Stimulated activated naive CD8-positive, alpha-beta T cell treated with anti-CD3 and anti-CD28 coated beads, Interleukin-15, amount 100 ng/mL, for 72 hours (primary cell): ENCODE results near the gene SOX13.
A peak's percentile ranks its signal among the peaks of the same experiment; 100 is the strongest.

Experiments used
- ATAC-seq: fragments of 150-1000 bp; cut with Tn5 transposase; 2 replicates; pipeline ENCODE4 v1.10.0; 2021; ENCODE audit warnings: mild to moderate bottlenecking, moderate library complexity
- DNase-seq, 2 donors: peaks; one replicate each; pipeline ENCODE4 v3.0.0; 2021 to 2022
- H3K27ac Mint-ChIP-seq, 2 donors: one replicate each; pipeline ENCODE4 v1.8.0; 2022; ENCODE audit warnings: mild to moderate bottlenecking in 2 of 2, mixed read lengths in 2 of 2, moderate library complexity in 2 of 2
- H3K27me3 Mint-ChIP-seq: one replicate; pipeline ENCODE4 v1.8.0; 2022; ENCODE audit warnings: mixed read lengths
- H3K4me1 Mint-ChIP-seq: one replicate; pipeline ENCODE4 v1.8.0; 2022; ENCODE audit warnings: mild to moderate bottlenecking, mixed read lengths
- H3K4me3 Mint-ChIP-seq, 2 donors: one replicate each; pipeline ENCODE4 v1.8.0; 2022; ENCODE audit warnings: mild to moderate bottlenecking in 2 of 2, mixed read lengths in 2 of 2, moderate library complexity in 1 of 2
- H3K9me3 Mint-ChIP-seq, 2 donors: one replicate each; pipeline ENCODE4 v1.8.0; 2022; ENCODE audit warnings: mixed read lengths in 2 of 2

The SOX13 gene

DNA sequence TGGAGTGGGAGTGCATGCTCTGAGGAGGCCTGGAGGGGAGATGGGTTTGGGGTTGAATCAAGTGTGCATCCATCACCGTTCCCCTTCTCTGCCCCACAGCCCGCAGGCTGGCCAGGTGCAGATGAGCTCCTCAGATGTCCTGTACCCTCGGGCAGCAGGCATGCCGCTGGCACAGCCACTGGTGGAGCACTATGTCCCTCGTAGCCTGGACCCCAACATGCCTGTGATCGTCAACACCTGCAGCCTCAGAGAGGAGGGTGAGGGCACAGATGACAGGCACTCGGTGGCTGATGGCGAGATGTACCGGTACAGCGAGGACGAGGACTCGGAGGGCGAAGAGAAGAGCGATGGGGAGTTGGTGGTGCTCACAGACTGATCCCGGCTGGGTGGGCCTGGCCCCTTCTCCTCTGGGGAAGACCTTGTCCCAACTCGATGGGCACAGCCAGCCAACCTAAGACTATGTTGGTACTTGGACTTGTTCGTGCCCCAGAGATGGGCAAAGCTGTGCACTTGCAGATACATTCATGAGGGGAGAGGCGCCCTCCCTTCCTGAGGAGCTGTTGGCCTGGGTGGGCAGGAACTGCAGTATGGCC lies 52.9 kb downstream of the SOX13 start:
- Mint-ChIP-seq H3K27ac (no peak overlapping the region), H3K9me3 (no peaks in the 10 kb centered on the region), H3K27me3 (no peaks in the 10 kb centered on the region), H3K4me3 (no peak overlapping the region), H3K4me1 (peaks cover 20% of the 10 kb centered on the region)
- no peak for ATAC-seq
- DNase-seq: no peak

DNA sequence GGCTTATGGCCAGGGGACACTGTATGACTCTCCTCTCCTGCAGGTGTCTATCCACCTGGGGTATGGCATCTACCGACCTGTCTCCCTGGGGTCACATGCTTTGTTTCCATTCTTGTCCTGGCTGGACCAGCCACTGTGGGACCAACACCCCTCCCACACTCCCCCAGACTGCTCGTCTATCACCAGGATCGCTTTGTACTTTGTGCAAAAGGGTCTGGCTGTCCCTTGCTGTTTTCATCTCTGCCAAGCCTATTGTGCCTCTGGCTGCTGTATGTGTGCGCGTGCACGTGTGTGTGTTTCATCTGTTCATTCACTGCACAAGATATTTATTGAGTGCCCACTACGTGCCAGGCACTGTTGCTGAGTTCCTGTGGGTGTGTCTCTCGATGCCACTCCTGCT lies 53.5 kb downstream of the SOX13 start:
- no peak for ATAC-seq
- Mint-ChIP-seq H3K27me3 (no peaks in the 10 kb centered on the region), H3K27ac (no peak overlapping the region), H3K9me3 (no peaks in the 10 kb centered on the region), H3K4me3 (no peak overlapping the region), H3K4me1 (peaks cover 20% of the 10 kb centered on the region)
- no peak for DNase-seq

DNA sequence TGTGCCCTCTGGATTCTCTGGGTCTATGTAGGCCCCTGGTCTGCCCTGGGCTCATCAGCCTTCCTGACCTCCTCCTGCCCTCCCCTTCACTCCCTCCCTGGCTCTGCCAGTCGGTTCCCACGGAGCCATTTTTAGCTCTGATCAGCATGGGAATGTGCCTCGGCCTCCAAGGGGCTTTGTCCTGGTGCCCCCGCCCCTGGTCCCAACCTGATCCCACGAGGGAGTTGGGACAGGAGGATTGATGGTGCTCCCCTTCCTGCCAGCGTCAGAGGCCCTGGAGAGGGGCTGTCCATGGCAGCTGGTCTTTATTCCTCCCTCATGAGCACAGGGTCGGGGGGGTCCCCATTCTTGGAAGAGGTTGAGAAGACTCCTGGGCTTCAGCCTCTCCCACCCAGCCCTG lies 54.0 kb downstream of the SOX13 start:
- no peaks in the 10 kb centered on the region for H3K27me3 Mint-ChIP-seq
- H3K4me1 Mint-ChIP-seq: peaks cover 20% of the 10 kb centered on the region
- no peaks in the 10 kb centered on the region for H3K9me3 Mint-ChIP-seq
- DNase-seq: no peak
- H3K27ac Mint-ChIP-seq: no peak overlapping the region
- no peak for ATAC-seq
- no peak overlapping the region for H3K4me3 Mint-ChIP-seq

DNA sequence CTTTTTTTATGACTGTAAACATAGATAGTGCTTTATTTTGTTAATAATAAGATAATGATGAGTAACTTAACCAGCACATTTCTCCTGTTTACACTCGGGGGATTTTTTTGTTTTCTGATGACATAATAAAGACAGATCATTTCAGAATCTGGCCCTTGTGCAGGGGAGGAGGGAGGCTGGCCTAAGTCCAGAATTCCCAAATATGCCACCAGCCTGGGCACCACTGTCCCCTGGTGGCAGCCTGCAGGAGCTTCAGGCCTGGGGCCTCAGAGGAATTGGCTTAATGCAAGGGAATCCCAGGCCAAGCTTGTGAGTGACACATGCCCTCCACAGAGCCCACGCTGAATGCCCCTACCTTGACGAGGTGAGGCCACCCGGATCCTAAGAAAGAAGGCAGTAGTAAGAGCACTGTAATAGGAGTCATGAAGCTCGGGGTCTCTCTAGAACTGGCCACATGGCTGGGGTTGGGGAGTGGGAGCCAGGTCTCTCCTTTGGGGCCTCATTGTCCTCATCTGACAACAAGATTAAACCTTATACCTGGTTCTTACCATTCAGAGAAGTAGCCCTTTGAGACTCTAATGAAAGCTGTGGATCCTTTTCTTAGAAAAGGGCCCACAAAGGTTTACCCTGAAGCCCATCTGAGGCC lies 54.8 kb downstream of the SOX13 start:
- Mint-ChIP-seq H3K27ac (peak overlapping the region in 1 of 2 donors; percentile 57), H3K4me1 (peaks cover 20% of the 10 kb centered on the region), H3K9me3 (no peaks in the 10 kb centered on the region), H3K4me3 (no peak overlapping the region), H3K27me3 (no peaks in the 10 kb centered on the region)
- peak in 1 of 2 donors; percentile 36 for DNase-seq
- peak; percentile 40 for ATAC-seq

DNA sequence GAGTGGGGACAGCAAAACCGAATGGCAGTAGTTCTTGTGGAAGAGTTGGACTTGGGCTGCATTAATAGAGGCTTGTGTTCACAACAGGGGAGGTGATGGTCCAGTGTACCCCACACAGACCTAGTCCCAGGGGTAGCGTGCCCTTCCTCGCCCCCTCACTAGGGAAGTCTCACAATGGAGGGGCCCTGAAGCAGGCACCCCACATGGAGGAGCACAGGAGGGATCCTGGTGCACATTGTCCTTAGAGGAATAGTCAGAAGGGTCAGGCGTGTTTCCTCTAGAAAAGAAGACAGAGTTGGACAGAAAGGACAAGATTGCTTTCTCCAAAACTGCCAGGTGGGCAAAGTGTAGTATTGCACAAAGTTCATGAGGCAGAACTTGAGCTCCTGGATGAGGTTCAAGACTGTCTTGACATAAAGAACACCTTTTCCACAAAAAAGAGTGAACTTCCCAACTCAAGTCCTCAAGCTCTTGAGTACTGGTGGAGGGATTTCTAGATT lies 55.6 kb downstream of the SOX13 start:
- DNase-seq (no peak), ATAC-seq (peak; percentile 24)
- Mint-ChIP-seq H3K4me3 (peak overlapping the region in 1 of 2 donors; percentile 35), H3K27ac (no peak overlapping the region), H3K27me3 (no peaks in the 10 kb centered on the region), H3K9me3 (no peaks in the 10 kb centered on the region), H3K4me1 (peaks cover 20% of the 10 kb centered on the region)

DNA sequence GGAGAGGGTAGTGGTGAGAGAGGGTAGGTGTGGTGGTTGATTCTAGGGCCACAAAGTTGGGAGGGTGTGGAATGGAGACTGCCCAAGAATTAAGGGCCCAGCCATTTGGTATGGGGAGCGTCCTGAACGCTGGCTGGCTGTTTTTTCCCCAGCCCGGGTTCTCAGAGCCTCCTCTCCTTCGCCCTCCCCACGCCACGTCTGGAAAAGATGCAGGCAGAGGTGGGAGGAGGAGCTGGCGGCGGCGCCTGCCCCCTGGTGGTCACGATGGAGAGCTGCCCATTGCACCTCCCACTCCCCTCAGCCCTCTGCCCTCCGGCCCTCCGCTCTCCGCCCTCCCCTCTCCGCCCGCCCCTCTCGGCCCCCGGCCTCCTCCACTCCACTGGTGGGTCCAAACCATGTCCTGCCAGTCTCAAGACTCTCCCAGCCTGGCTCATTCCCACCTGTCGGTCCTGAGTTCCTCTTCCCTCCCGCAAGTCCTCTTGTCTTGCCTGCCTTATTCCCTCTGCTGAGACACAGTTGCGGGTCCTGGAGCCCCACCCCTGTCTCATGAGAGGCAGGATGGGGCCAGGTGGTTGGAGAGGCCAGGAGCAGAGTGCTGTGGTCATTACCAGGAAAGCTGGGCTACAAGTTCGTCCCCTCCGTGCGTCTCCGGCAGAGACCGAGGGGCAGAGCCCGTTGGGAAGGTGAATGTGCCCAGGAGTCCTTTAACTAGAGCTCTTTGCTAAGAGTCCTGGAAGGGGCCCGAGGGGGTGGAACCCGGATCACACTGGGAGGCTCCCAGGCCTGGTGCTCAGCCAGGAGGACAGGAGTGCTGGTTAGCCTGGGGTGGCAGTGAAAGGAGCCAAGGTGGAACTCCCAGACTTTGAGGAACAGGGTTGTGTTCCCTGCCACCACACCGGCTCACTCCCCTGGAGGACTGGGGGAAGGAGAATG lies 56.3 kb downstream of the SOX13 start:
- Mint-ChIP-seq H3K4me3 (peak overlapping the region; percentile 17 to 75), H3K27ac (no peak overlapping the region), H3K9me3 (no peaks in the 10 kb centered on the region), H3K27me3 (no peaks in the 10 kb centered on the region), H3K4me1 (peaks cover 20% of the 10 kb centered on the region)
- ATAC-seq (peak; percentile 82), DNase-seq (peak; percentile 60 to 66)

DNA sequence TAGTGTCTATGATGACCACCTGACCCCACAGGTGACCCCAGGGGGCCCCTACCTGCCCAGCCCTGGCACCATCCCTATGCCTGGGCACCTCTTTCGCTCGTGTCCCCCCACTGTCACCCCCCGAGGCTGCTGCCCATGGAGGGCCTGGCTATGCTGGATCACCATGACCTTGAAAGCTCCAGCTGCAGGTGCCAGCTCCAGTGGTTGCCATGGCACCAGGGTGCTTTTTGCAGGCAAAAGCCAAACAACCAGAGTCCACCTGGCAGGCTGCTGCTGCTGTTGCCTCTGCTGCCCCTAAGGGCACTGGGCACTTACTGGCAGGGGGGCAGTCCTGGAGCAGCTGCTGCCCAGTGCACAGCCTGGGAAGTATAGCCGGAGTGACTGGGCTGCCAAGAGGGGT lies 57.3 kb downstream of the SOX13 start:
- no peaks in the 10 kb centered on the region for H3K27me3 Mint-ChIP-seq
- no peak overlapping the region for H3K4me3 Mint-ChIP-seq
- H3K4me1 Mint-ChIP-seq: peaks cover 20% of the 10 kb centered on the region
- no peak for DNase-seq
- no peaks in the 10 kb centered on the region for H3K9me3 Mint-ChIP-seq
- no peak for ATAC-seq
- H3K27ac Mint-ChIP-seq: no peak overlapping the region

DNA sequence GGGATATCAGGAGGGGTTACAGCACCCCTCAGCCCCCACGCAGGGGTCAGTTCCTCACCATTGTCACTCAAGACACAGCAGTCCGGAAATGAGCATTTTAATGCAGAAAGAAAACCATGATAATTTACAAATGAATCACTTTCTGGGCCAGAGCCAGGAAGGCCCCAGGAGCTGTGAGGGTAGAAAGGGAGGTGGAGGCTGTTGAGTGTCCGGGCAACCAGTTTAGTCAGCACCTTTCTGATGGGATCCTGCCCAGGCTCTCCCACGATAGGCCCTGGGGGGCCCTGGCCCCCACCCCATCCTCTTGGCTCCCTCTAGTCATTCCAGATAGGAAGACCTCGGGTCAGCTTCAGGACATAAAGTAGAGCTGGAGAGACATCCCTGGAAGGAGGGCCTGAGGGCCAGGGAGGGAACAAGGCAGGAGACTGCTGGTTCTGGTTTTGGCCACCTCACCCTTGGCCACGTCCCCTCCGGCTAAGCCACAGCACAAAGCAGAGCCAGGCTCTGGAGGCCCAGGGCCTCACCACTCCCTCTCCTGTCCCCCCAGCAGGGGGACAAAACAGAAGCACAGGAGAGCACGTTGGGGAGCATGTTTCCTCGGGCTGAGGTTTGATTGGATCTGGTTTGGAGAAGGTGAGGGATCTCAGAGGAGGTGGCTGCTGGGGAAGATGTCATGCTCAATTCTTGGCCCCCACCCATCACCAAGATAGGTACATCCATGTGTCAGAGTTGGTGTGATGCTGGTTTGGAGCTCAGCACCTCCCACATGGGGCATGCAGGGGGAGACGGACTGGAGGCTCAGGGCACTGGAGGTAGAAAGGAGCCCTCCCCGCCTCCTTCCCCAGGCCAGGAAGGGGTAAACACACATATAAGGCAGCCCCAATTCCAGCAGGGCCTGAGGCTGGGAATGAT lies 58.3 kb downstream of the SOX13 start:
- no peak for ATAC-seq
- H3K4me3 Mint-ChIP-seq: no peak overlapping the region
- H3K27ac Mint-ChIP-seq: peak overlapping the region in 1 of 2 donors; percentile 34
- H3K4me1 Mint-ChIP-seq: peaks cover 20% of the 10 kb centered on the region
- DNase-seq: no peak
- H3K27me3 Mint-ChIP-seq: no peaks in the 10 kb centered on the region
- H3K9me3 Mint-ChIP-seq: no peaks in the 10 kb centered on the region

DNA sequence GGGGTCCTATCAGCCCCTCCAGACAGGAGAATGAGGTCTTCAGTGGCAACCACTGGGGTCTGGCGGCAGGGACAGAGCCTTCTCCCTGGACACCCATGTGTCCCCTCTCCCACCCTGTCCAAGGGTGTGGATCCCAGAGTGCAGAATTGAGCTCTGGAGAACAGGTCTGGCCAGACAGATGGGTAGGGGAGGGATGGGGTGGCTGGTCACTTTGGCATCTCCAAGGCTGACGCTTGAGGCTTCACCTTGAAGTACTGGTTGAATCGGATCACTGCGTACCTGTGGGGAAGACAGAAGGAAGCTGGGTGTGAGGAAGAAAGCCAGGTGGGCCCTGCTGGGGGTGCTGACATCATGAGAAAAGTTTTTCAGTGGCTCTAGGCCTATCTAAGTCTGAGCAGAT lies 59.1 kb downstream of the SOX13 start:
- Mint-ChIP-seq H3K27me3 (no peaks in the 10 kb centered on the region), H3K4me3 (no peak overlapping the region), H3K9me3 (no peaks in the 10 kb centered on the region), H3K27ac (no peak overlapping the region), H3K4me1 (peaks cover 20% of the 10 kb centered on the region)
- ATAC-seq (no peak), DNase-seq (no peak)

DNA sequence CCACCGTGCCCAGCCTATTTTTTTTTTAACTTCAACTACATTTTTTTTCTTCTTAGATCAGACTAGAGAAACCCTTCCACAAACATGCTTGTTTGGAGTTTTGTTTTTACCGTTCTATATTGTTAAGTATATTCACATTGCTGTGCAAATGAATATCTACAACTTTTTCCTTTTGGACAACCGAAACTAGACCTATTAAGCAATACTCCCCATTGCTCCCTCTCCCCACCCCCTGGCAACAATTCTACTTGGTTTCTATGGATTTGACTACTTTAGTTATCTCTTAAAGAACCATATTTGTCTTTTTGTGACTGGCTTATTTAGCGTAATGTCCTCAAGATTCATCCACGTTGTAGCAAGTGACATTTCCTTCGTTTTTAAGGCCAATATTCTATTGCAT lies 59.8 kb downstream of the SOX13 start:
- no peak overlapping the region for H3K27ac Mint-ChIP-seq
- H3K27me3 Mint-ChIP-seq: no peaks in the 10 kb centered on the region
- peaks cover 16% of the 10 kb centered on the region for H3K4me1 Mint-ChIP-seq

DNA sequence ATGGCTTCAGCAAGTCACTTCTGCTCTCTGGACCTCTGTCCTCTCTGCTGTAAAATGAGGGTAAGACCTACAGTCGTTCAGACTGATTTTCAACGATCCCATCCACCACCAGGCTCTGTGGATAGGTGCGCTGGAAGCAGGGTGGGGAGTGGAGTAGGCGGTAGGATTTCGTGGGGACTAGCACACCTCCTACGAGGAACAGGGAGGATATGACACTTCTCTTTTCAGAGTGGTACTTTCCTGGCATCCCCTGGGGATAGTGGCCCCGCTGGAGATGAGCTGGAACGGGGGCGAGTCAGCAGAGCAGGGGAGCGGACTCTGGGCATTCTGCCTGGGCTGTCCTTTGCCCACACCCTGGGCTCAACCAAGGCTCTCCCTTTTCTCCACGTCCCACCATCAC lies 61.2 kb downstream of the SOX13 start:
- H3K4me3 Mint-ChIP-seq: no peak overlapping the region
- H3K27ac Mint-ChIP-seq: no peak overlapping the region
- no peaks in the 10 kb centered on the region for H3K9me3 Mint-ChIP-seq
- peaks cover 5% of the 10 kb centered on the region for H3K4me1 Mint-ChIP-seq
- no peaks in the 10 kb centered on the region for H3K27me3 Mint-ChIP-seq
- DNase-seq (no peak), ATAC-seq (no peak)

More for the DNA sequence above, 59.8 kb downstream of the SOX13 start:
- H3K9me3 Mint-ChIP-seq: no peaks in the 10 kb centered on the region
- no peak for DNase-seq
- no peak for ATAC-seq
- H3K4me3 Mint-ChIP-seq: no peak overlapping the region

DNA sequence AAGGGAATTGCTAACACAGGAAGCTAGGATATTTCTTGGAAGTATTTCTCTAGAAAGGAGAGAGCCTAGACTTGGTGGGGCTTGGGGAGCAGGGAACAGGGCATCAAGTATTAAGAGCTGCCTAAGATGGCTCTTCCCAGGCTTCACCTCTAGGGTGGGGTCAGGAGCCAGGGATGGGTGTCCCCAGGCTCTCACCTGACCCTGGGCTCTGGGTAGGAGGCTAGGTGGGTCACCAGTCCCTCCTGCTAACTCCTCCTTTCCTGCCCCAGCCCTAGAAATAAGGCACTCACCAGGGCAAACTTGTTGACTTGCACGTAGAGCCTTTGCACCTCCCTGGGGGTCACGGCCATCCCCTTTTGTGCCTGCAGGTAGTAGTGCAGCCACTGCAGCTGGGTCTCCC lies 63.9 kb downstream of the SOX13 start:
- peaks cover 5% of the 10 kb centered on the region for H3K4me1 Mint-ChIP-seq
- ATAC-seq (no peak), DNase-seq (no peak)
- H3K9me3 Mint-ChIP-seq: no peaks in the 10 kb centered on the region
- H3K27ac Mint-ChIP-seq: no peak overlapping the region
- no peaks in the 10 kb centered on the region for H3K27me3 Mint-ChIP-seq
- no peak overlapping the region for H3K4me3 Mint-ChIP-seq

DNA sequence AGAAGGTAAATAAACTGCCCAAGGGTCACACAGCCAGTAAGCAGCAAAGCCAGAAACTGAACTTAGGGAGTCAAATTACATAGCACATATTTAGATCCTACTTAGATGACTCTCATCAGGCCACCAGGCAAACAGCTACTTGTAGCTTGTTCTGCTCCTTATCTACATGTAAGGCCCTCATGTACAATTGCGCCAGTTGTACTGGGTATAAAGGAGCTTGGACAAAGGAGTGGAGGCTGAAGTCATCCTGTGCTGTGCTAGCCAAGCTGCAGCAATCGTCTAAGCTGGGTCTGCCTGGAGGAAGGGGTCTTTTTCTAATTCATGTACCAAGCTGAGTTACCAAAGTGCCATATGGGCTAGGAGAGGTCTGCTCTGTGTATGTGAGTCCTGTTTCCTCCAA lies 66.2 kb downstream of the SOX13 start:
- no peak for ATAC-seq
- Mint-ChIP-seq H3K4me1 (peaks cover 11% of the 10 kb centered on the region), H3K4me3 (no peak overlapping the region)

DNA sequence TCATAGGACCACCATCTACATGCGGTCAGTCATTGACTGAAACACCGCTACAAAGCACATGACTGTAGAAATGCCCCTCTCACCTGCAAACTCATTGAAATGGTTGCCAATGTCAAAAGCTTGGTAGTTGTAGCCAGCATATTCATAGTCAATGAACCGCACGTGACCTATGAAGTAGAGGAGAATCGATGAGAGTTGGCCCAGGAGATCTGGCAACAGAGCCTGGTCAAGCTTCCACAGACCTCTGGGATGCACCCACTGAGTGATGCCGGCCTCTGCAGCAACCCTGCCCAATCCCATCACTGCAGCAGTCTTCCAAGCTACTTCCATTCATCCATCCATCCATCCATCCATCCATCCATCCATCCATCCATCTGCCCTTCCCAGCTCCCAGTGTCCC lies 67.0 kb downstream of the SOX13 start:
- no peak for ATAC-seq

More for the DNA sequence above, 66.2 kb downstream of the SOX13 start:
- Mint-ChIP-seq H3K9me3 (no peaks in the 10 kb centered on the region), H3K27ac (peak overlapping the region in 1 of 2 donors; percentile 2), H3K27me3 (no peaks in the 10 kb centered on the region)
- no peak for DNase-seq

DNA sequence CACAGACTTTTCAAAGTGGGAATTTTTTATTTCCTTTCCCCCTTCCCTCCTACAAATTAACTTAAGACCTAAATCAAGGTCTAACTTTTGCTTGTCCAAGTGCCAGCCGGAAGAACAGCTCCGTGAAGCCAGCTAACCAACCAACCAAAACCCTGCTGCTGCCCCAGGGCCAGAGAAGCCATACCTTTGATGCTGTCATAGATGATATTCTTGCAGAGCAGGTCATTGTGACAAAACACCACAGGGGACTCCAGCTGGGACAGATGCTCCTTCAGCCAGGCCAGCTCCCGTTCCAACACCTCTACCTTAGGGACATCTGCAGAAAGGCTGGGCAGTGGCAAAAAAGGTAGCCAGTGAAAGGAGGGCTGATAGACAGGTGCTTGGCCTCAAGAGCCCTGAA lies 68.2 kb downstream of the SOX13 start:
- no peak for ATAC-seq
- Mint-ChIP-seq H3K9me3 (no peaks in the 10 kb centered on the region), H3K27ac (no peak overlapping the region), H3K4me3 (no peak overlapping the region), H3K27me3 (no peaks in the 10 kb centered on the region), H3K4me1 (peaks cover 11% of the 10 kb centered on the region)
- no peak for DNase-seq

More for the DNA sequence above, 67.0 kb downstream of the SOX13 start:
- Mint-ChIP-seq H3K27ac (no peak overlapping the region), H3K4me1 (peaks cover 11% of the 10 kb centered on the region), H3K27me3 (no peaks in the 10 kb centered on the region), H3K4me3 (no peak overlapping the region), H3K9me3 (no peaks in the 10 kb centered on the region)
- no peak for DNase-seq
